Activated naive CD8-positive, alpha-beta T cell treated with anti-CD3 and anti-CD28 coated beads, Interleukin-2, amount 10 ng/mL, durations not matched to agents 7 days and 5 days (primary cell): ENCODE measurements around the gene HNRNPH2. TPM values are rescaled to one million over a fixed set of nuclear protein-coding genes. Genes with fewer than 3 reads are reported as not detected.

Experiments
- ATAC-seq: fragments of 150-1000 bp; cut with Tn5 transposase; one replicate; pipeline ENCODE4 v1.10.0; 2021; ENCODE audit warnings: low read depth, moderate library complexity
- POLR2A ChIA-PET: fragments of 350-600 bp; sonication (Branson Sonifier 250); formaldehyde crosslinking; loops from one replicate; lab custom pipeline; 2021; ENCODE audit warnings: antibody characterized with exemption; lab: Charles Lee
- DNase-seq: peaks from one replicate; pipeline ENCODE4 v3.0.0; 2021
- H3K27ac Mint-ChIP-seq: one replicate; pipeline ENCODE4 v1.8.0; 2022; ENCODE audit warnings: mild to moderate bottlenecking, mixed read lengths
- H3K27me3 Mint-ChIP-seq: one replicate; pipeline ENCODE4 v1.8.0; 2022; ENCODE audit warnings: mild to moderate bottlenecking, moderate library complexity, mixed read lengths
- H3K36me3 Mint-ChIP-seq: one replicate; pipeline ENCODE4 v1.8.0; 2021; ENCODE audit warnings: mild to moderate bottlenecking, mixed read lengths
- H3K4me1 Mint-ChIP-seq: one replicate; pipeline ENCODE4 v1.8.0; 2021; ENCODE audit warnings: mixed read lengths
- H3K4me3 Mint-ChIP-seq: one replicate; pipeline ENCODE4 v1.8.0; 2022; ENCODE audit warnings: mild to moderate bottlenecking, moderate library complexity, mixed read lengths
- H3K9me3 Mint-ChIP-seq: one replicate; pipeline ENCODE4 v1.8.0; 2021; ENCODE audit warnings: mixed read lengths
- total RNA-seq, 2 experiments: library from RNA; stranded (reverse); gene quantifications; one replicate each; pipeline ENCODE4 v1.2.3, GENCODE V29; 2021

The HNRNPH2 gene
- total RNA-seq, 2 experiments from 2014 or later: 36.9 to 41.1 TPM

GRCh38 chrX:101442085-101442484 lies 34.1 kb downstream of the HNRNPH2 start:
- H3K9me3 Mint-ChIP-seq: no peaks in the 10 kb centered on the region
- no peak overlapping the region for H3K27ac Mint-ChIP-seq
- H3K36me3 Mint-ChIP-seq: peaks cover 10% of the 10 kb centered on the region
- H3K4me3 Mint-ChIP-seq: no peak overlapping the region
- DNase-seq: no peak
- POLR2A ChIA-PET: no interaction called here
- no peaks in the 10 kb centered on the region for H3K27me3 Mint-ChIP-seq
- H3K4me1 Mint-ChIP-seq: peaks cover 3% of the 10 kb centered on the region
- ATAC-seq: no peak

DNA sequence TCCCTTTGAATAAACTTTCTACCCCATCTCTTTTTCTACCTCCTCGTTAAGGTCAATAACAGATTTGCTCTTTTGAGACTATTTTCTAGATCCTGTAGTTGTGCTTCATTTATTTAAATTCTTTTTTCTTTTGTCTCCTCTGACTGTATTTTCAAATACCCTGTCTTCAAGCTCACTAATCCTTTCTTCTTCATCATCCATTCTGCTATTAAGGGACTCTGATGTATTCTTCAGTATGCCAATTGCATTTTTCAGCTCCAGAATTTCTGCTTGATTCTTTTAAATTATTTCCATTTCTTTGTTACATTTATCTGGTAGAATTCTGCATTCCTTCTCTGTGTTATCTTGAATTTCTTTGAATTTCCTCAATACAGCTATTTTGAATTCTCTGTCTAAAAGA lies 41.3 kb downstream of the HNRNPH2 start:
- ATAC-seq: no peak
- POLR2A ChIA-PET: no interaction called here
- Mint-ChIP-seq H3K36me3 (peaks cover 8% of the 10 kb centered on the region), H3K4me3 (no peak overlapping the region), H3K9me3 (no peaks in the 10 kb centered on the region), H3K4me1 (peaks cover 5% of the 10 kb centered on the region), H3K27ac (no peak overlapping the region), H3K27me3 (no peaks in the 10 kb centered on the region)
- no peak for DNase-seq

DNA sequence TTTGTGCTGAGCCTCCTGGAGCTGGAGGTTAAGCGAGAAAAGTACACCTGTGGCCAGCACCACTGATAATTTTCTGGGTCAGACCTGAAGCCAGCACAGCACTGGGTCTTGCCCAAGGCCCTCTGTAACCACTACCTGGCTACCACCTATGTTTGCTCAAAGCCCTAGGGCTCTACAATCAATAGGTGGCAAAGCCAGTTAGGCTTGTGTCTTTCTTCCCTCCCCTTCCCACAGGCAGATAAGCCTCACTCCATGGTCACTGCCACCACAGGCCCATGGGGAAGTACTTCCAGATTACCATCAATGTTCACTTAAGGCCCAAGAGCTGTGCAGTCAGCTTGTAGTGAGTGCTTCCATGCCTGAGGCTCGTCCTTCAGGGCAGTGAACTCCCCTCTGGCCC lies 42.1 kb downstream of the HNRNPH2 start:
- Mint-ChIP-seq H3K36me3 (peaks cover 8% of the 10 kb centered on the region), H3K4me3 (no peak overlapping the region), H3K4me1 (peaks cover 5% of the 10 kb centered on the region), H3K9me3 (no peaks in the 10 kb centered on the region), H3K27ac (no peak overlapping the region), H3K27me3 (no peaks in the 10 kb centered on the region)
- POLR2A ChIA-PET: no interaction called here
- ATAC-seq (no peak), DNase-seq (no peak)

GRCh38 chrX:101450961-101451360 lies 42.9 kb downstream of the HNRNPH2 start:
- POLR2A ChIA-PET: no interaction called here
- peaks cover 2% of the 10 kb centered on the region for H3K4me1 Mint-ChIP-seq
- peaks cover 6% of the 10 kb centered on the region for H3K36me3 Mint-ChIP-seq
- no peak overlapping the region for H3K27ac Mint-ChIP-seq
- no peak overlapping the region for H3K4me3 Mint-ChIP-seq
- ATAC-seq (no peak), DNase-seq (no peak)
- no peaks in the 10 kb centered on the region for H3K9me3 Mint-ChIP-seq
- no peaks in the 10 kb centered on the region for H3K27me3 Mint-ChIP-seq

DNA sequence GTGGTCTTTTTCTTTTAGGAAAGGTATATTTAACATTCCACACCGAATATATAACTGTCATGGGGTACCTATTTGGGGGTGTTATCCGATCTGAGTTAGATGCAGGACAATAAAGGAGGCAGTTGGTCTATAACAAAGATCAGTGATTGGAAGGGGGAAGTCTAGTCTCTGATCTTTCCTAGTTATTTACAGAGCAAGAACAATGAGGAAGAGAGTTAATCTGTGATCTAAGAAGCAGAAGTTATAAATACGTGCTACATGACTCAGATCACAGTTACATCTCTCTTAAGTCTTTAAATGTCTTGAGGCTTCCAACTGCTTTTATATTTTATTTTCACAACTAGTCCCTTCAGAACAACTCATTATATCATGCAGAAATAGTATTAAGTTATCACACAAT lies 44.0 kb downstream of the HNRNPH2 start:
- ATAC-seq (no peak), DNase-seq (no peak)
- peaks cover 2% of the 10 kb centered on the region for H3K4me1 Mint-ChIP-seq
- H3K36me3 Mint-ChIP-seq: peaks cover 6% of the 10 kb centered on the region
- no peak overlapping the region for H3K4me3 Mint-ChIP-seq
- H3K27me3 Mint-ChIP-seq: no peaks in the 10 kb centered on the region
- H3K27ac Mint-ChIP-seq: no peak overlapping the region
- POLR2A ChIA-PET: no interaction called here
- no peaks in the 10 kb centered on the region for H3K9me3 Mint-ChIP-seq

- POLR2A ChIA-PET: no interaction called here
- ATAC-seq (no peak), DNase-seq (no peak)
- Mint-ChIP-seq H3K4me3 (no peak overlapping the region), H3K9me3 (no peaks in the 10 kb centered on the region), H3K4me1 (no peaks in the 10 kb centered on the region), H3K27ac (no peak overlapping the region), H3K27me3 (no peaks in the 10 kb centered on the region), H3K36me3 (no peaks in the 10 kb centered on the region)
These were observed 52.6 kb downstream of the HNRNPH2 start for GRCh38 chrX:101460669-101461068.

DNA sequence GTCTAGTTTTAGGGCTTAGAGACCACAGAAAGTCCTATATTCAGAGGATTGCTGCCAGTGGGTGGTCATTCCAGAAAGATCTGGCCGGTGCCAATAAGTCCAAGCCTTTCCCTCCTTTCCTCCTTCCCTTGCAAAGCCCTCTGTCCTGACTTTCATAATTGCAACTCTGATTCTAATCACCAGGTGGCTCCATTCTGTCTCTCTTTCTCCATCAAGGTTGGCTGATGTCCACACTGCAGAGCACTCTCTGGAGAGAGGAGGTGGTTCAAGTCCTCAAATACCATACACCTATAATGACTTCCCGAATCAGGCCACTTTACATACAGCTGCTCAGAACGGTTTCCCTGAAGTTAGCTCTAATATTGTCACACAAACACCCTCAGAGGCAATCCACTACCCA lies 54.9 kb downstream of the HNRNPH2 start:
- POLR2A ChIA-PET: no interaction called here
- Mint-ChIP-seq H3K4me3 (no peak overlapping the region), H3K27ac (no peak overlapping the region), H3K27me3 (no peaks in the 10 kb centered on the region), H3K9me3 (no peaks in the 10 kb centered on the region), H3K4me1 (no peaks in the 10 kb centered on the region), H3K36me3 (no peaks in the 10 kb centered on the region)
- no peak for ATAC-seq
- DNase-seq: no peak

Other genes starting within 250 kb of the HNRNPH2 start
- under 1 TPM; 0.58 to 0.91 TPM for gene DRP2, start 188.4 kb upstream of the HNRNPH2 start, total RNA-seq
- gene TAF7L, start 116.9 kb upstream of the HNRNPH2 start, total RNA-seq: not detected
- gene TIMM8A, start 59.5 kb upstream of the HNRNPH2 start, total RNA-seq: 10 to 100 TPM; 13.5 to 14.5 TPM
- 1 to 10 TPM in 1 of 2 experiments, under 1 TPM in 1; 0.48 to 1.1 TPM for gene BTK, start 22.0 kb upstream of the HNRNPH2 start, total RNA-seq
- gene RPL36A, start 17.2 kb upstream of the HNRNPH2 start, total RNA-seq: 100 to 1,000 TPM; 271 to 325 TPM
- 10 to 100 TPM; 27.7 to 32.5 TPM for gene GLA, start 297 bp upstream of the HNRNPH2 start, total RNA-seq
- 1 to 10 TPM; 4.3 to 4.8 TPM for gene ARMCX4, start 77.2 kb downstream of the HNRNPH2 start, total RNA-seq
- under 1 TPM; 0.45 to 0.72 TPM for gene ARMCX1, start 142.3 kb downstream of the HNRNPH2 start, total RNA-seq
- 10 to 100 TPM; 37.5 to 37.7 TPM for gene ARMCX6, start 209.8 kb downstream of the HNRNPH2 start, total RNA-seq
- 10 to 100 TPM; 25.0 to 29.7 TPM for gene ARMCX3, start 214.9 kb downstream of the HNRNPH2 start, total RNA-seq